MCF 10A (cell line): ENCODE data around the gene ARL8B. TPM values are rescaled to one million over a fixed set of nuclear protein-coding genes. Genes with fewer than 3 reads are reported as not detected.

Source experiments
- BruUV-seq: library from RNA; stranded (reverse); fragments of 400-500 nt; replicated peaks from 2 replicates; lab custom pipeline; 2021; lab: Mats Ljungman, UMichigan
- CTCF ChIA-PET: fragments of 300-600 bp; sonication (Branson Sonifier 250); formaldehyde crosslinking; extraction: SDS; loops from one replicate; lab custom pipeline; 2021; ENCODE audit warnings: antibody characterized with exemption, inconsistent platforms; lab: Yijun Ruan, JAX
- POLR2A ChIA-PET: fragments of 300-600, 350-650 bp; sonication (Branson Sonifier 250); formaldehyde crosslinking; extraction: SDS; loops from one replicate; lab custom pipeline; 2020; ENCODE audit warnings: antibody characterized with exemption, inconsistent platforms; lab: Yijun Ruan, JAX
- DNase-seq: peaks from one replicate; pipeline ENCODE4 v3.0.0-alpha.2; 2018; ENCODE audit not compliant: unreplicated experiment
- H3K27ac Mint-ChIP-seq: one replicate; pipeline ENCODE4 v1.8.0; 2022; ENCODE audit warnings: mild to moderate bottlenecking, low read depth, mixed read lengths; ENCODE audit not compliant: unreplicated experiment
- H3K27me3 Mint-ChIP-seq: one replicate; pipeline ENCODE4 v1.8.0; 2022; ENCODE audit warnings: mixed read lengths; ENCODE audit not compliant: insufficient read depth, unreplicated experiment
- H3K36me3 Mint-ChIP-seq: one replicate; pipeline ENCODE4 v1.8.0; 2022; ENCODE audit warnings: mild to moderate bottlenecking, moderate library complexity, mixed read lengths; ENCODE audit not compliant: insufficient read depth, unreplicated experiment
- H3K4me1 Mint-ChIP-seq: one replicate; pipeline ENCODE4 v1.8.0; 2022; ENCODE audit warnings: mixed read lengths; ENCODE audit not compliant: insufficient read depth, unreplicated experiment
- H3K4me3 Mint-ChIP-seq: one replicate; pipeline ENCODE4 v1.8.0; 2022; ENCODE audit warnings: mild to moderate bottlenecking, moderate library complexity, mixed read lengths; ENCODE audit not compliant: unreplicated experiment
- H3K9me3 Mint-ChIP-seq: one replicate; pipeline ENCODE4 v1.8.0; 2022; ENCODE audit warnings: mixed read lengths; ENCODE audit not compliant: unreplicated experiment
- CTCF ChIP-seq: fragments of 200-600 bp; IDR thresholded peaks from one replicate; pipeline ENCODE4 v1.8.0; 2022; ENCODE audit warnings: antibody characterized with exemption, mild to moderate bottlenecking; ENCODE audit not compliant: unreplicated experiment
- intact Hi-C: fragments of 100-400 bp; cut with micrococcal nuclease; formaldehyde crosslinking; loops from 2 replicates; pipeline ENCODE4 v1.14.1; 2022
- total RNA-seq: library from RNA; stranded (reverse); gene quantifications from 2 replicates; pipeline ENCODE4 v1.2.3, GENCODE V29; 2022

Gene ARL8B
- total RNA-seq, 1 experiment from 2014 or later: 53.6 TPM

GRCh38 chr3:5160321-5160720 is 38.2 kb downstream of the ARL8B start:
- peaks cover 16% of the 10 kb centered on the region for H3K4me1 Mint-ChIP-seq
- no peak for TF ChIP-seq CTCF
- no peak overlapping the region for H3K4me3 Mint-ChIP-seq
- H3K27me3 Mint-ChIP-seq: no peaks in the 10 kb centered on the region
- H3K9me3 Mint-ChIP-seq: no peaks in the 10 kb centered on the region
- no peak overlapping the region for H3K27ac Mint-ChIP-seq
- BruUV-seq: no TSS peak
- DNase-seq: no peak
- POLR2A ChIA-PET: interaction anchor here (0.8 to 1.7 kb wide), 4 partner anchors 10 to 37 kb away, joined by 3 to 6 read pairs (median 4); no protein-coding TSS in a partner anchor
- intact Hi-C loops: no loop called here
- CTCF ChIA-PET: interaction anchor here (1.0 to 1.3 kb wide), 2 partner anchors 30 to 39 kb away, joined by 3 read pairs; no protein-coding TSS in a partner anchor
- peaks cover 5% of the 10 kb centered on the region for H3K36me3 Mint-ChIP-seq

- ChIA-PET CTCF (interaction anchor here (0.7 to 1.7 kb wide), 5 partner anchors 11 to 40 kb away, joined by 3 to 5 read pairs (median 3); no protein-coding TSS in a partner anchor), POLR2A (interaction anchor here (0.8 to 1.7 kb wide), 9 partner anchors 11 to 89 kb away, joined by 3 to 6 read pairs (median 4); no protein-coding TSS in a partner anchor)
- no peak for TF ChIP-seq CTCF
- H3K4me3 Mint-ChIP-seq: no peak overlapping the region
- H3K27ac Mint-ChIP-seq: peak overlapping the region; percentile 43
- no peaks in the 10 kb centered on the region for H3K27me3 Mint-ChIP-seq
- H3K36me3 Mint-ChIP-seq: peaks cover 5% of the 10 kb centered on the region
- H3K4me1 Mint-ChIP-seq: peaks cover 16% of the 10 kb centered on the region
- BruUV-seq: no TSS peak
- intact Hi-C loops: no loop called here
- peak; percentile 48 for DNase-seq
- no peaks in the 10 kb centered on the region for H3K9me3 Mint-ChIP-seq
Measured at GRCh38 chr3:5160940-5161858, 39.1 kb downstream of the ARL8B start.

- H3K27me3 Mint-ChIP-seq: no peaks in the 10 kb centered on the region
- ChIA-PET CTCF (interaction anchor here (1.2 to 1.7 kb wide), 2 partner anchors 12 to 39 kb away, joined by 3 read pairs; no protein-coding TSS in a partner anchor), POLR2A (interaction anchor here (0.7 to 1.7 kb wide), 7 partner anchors 11 to 90 kb away, joined by 3 to 6 read pairs (median 4); no protein-coding TSS in a partner anchor)
- DNase-seq: peak; percentile 10
- no TSS peak for BruUV-seq
- no peak overlapping the region for H3K27ac Mint-ChIP-seq
- H3K36me3 Mint-ChIP-seq: peaks cover 5% of the 10 kb centered on the region
- peaks cover 16% of the 10 kb centered on the region for H3K4me1 Mint-ChIP-seq
- TF ChIP-seq CTCF: no peak
- H3K4me3 Mint-ChIP-seq: no peak overlapping the region
- intact Hi-C loops: no loop called here
- no peaks in the 10 kb centered on the region for H3K9me3 Mint-ChIP-seq
Measured at GRCh38 chr3:5162102-5162501, 40.0 kb downstream of the ARL8B start.

GRCh38 chr3:5165698-5166097 is 43.6 kb downstream of the ARL8B start:
- peaks cover 6% of the 10 kb centered on the region for H3K36me3 Mint-ChIP-seq
- no peak overlapping the region for H3K4me3 Mint-ChIP-seq
- POLR2A ChIA-PET: interaction anchor here (0.7 kb wide), 1 partner anchor 42 kb away, joined by 3 read pairs; no protein-coding TSS in a partner anchor
- DNase-seq: no peak
- no TSS peak for BruUV-seq
- H3K4me1 Mint-ChIP-seq: peaks cover 16% of the 10 kb centered on the region
- H3K9me3 Mint-ChIP-seq: no peaks in the 10 kb centered on the region
- TF ChIP-seq CTCF: no peak
- intact Hi-C loops: no loop called here
- CTCF ChIA-PET: interaction anchor here (1.3 kb wide), 1 partner anchor 42 kb away, joined by 4 read pairs; no protein-coding TSS in a partner anchor
- no peak overlapping the region for H3K27ac Mint-ChIP-seq
- no peaks in the 10 kb centered on the region for H3K27me3 Mint-ChIP-seq
